SU-DHL-6 (cell line): ENCODE data around the gene ACSF3.

ENCODE experiments used
- EZH2phosphoT487 ChIP-seq: fragments of 200-600 bp; sonication (generic), shearing (Covaris generic); conservative IDR thresholded peaks from 2 replicates; pipeline ENCODE4 v1.6.1; 2018; ENCODE audit warnings: mild to moderate bottlenecking, antibody characterized with exemption, low read length, moderate library complexity, mixed read lengths
- TF ChIP-seq, protein P1 (sequence below): fragments of 200-600 bp; sonication (generic); IDR thresholded peaks from one replicate; pipeline ENCODE4 v1.5.1; 2017; ENCODE audit warnings: antibody characterized with exemption, mild to moderate bottlenecking, low read length, moderate library complexity; ENCODE audit not compliant: insufficient read depth, poor library complexity, severe bottlenecking

GRCh38 chr16:89137666-89138512 is 44.2 kb downstream of the ACSF3 start:
- TF ChIP-seq, protein P1, sequence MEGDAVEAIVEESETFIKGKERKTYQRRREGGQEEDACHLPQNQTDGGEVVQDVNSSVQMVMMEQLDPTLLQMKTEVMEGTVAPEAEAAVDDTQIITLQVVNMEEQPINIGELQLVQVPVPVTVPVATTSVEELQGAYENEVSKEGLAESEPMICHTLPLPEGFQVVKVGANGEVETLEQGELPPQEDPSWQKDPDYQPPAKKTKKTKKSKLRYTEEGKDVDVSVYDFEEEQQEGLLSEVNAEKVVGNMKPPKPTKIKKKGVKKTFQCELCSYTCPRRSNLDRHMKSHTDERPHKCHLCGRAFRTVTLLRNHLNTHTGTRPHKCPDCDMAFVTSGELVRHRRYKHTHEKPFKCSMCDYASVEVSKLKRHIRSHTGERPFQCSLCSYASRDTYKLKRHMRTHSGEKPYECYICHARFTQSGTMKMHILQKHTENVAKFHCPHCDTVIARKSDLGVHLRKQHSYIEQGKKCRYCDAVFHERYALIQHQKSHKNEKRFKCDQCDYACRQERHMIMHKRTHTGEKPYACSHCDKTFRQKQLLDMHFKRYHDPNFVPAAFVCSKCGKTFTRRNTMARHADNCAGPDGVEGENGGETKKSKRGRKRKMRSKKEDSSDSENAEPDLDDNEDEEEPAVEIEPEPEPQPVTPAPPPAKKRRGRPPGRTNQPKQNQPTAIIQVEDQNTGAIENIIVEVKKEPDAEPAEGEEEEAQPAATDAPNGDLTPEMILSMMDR, result no peak
- TF ChIP-seq EZH2phosphoT487, result no peak
